Mesenchymal stem cell (in vitro differentiated cells and primary cell): ENCODE measurements around the gene TBC1D32.
"Not testable (repeated sequence)": the region's sequence is repeated elsewhere in the genome, so short reads cannot be mapped to it uniquely, and the experiment has no call there.

Source experiments
- DNase-seq: peaks from one replicate; pipeline ENCODE4 v3.0.0-alpha.2; 2013
- H2AFZ ChIP-seq: one replicate; pipeline ENCODE4 v1.6.1; 2013; ENCODE audit warnings: low read depth, mild to moderate bottlenecking, control low read depth, inconsistent platforms, low read length, moderate library complexity
- H2AK5ac ChIP-seq: 2 replicates; pipeline ENCODE4 v1.6.1; 2013; ENCODE audit warnings: low read length, moderate library complexity, mild to moderate bottlenecking, inconsistent platforms; ENCODE audit not compliant: severe bottlenecking
- H2BK120ac ChIP-seq: one replicate; pipeline ENCODE4 v1.6.1; 2013; ENCODE audit warnings: low read depth, mild to moderate bottlenecking, inconsistent platforms, low read length, moderate library complexity
- H2BK12ac ChIP-seq, 2 experiments: one replicate each; pipeline ENCODE4 v1.6.1; 2013; ENCODE audit warnings: inconsistent platforms in 2 of 2, low read length in 2 of 2, mild to moderate bottlenecking in 2 of 2, moderate library complexity in 2 of 2, control low read depth in 1 of 2
- H2BK15ac ChIP-seq: one replicate; pipeline ENCODE4 v1.6.1; 2013; ENCODE audit warnings: mild to moderate bottlenecking, low read depth, inconsistent platforms; ENCODE audit not compliant: poor library complexity, severe bottlenecking
- H2BK5ac ChIP-seq: 2 replicates; pipeline ENCODE4 v1.6.1; 2013; ENCODE audit warnings: low read depth, mild to moderate bottlenecking, low read length, control low read depth, inconsistent platforms; ENCODE audit not compliant: poor library complexity, severe bottlenecking
- H3K14ac ChIP-seq, 2 experiments: one replicate each; pipeline ENCODE4 v1.6.1; 2013; ENCODE audit warnings: inconsistent platforms in 2 of 2, low read length in 2 of 2, control low read depth in 1 of 2, mild to moderate bottlenecking in 1 of 2, moderate library complexity in 1 of 2
- H3K18ac ChIP-seq, 2 experiments: one replicate each; pipeline ENCODE4 v1.6.1; 2013; ENCODE audit warnings: inconsistent platforms in 2 of 2, low read length in 2 of 2, control low read depth in 1 of 2, low read depth in 1 of 2, mild to moderate bottlenecking in 1 of 2
- H3K23ac ChIP-seq, 2 experiments: one replicate each; pipeline ENCODE4 v1.6.1; 2013; ENCODE audit warnings: inconsistent platforms in 2 of 2, low read length in 2 of 2, mild to moderate bottlenecking in 2 of 2, moderate library complexity in 2 of 2, control low read depth in 1 of 2
- H3K27ac ChIP-seq: 2 replicates; pipeline ENCODE4 v1.5.1; 2013; ENCODE audit warnings: mild to moderate bottlenecking, moderate library complexity, low read length, control low read depth, inconsistent platforms; ENCODE audit not compliant: poor library complexity, severe bottlenecking
- H3K27me3 ChIP-seq, 2 experiments: 2 replicates each; pipeline versions ENCODE4 v1.6.1 to v1.7.0; 2013; ENCODE audit warnings: low read length in 2 of 2, mild to moderate bottlenecking in 2 of 2, moderate library complexity in 2 of 2, control low read depth in 1 of 2, inconsistent platforms in 1 of 2; ENCODE audit not compliant: control insufficient read depth in 1 of 2, insufficient read depth in 1 of 2
- H3K36me3 ChIP-seq, 2 experiments: 2 replicates each; pipeline versions ENCODE4 v1.6.1 to v1.7.0; 2013; ENCODE audit warnings: low read length in 2 of 2, control low read depth in 1 of 2, inconsistent platforms in 1 of 2, low read depth in 1 of 2, mild to moderate bottlenecking in 1 of 2; ENCODE audit not compliant: insufficient read depth in 2 of 2, control insufficient read depth in 1 of 2
- H3K4ac ChIP-seq, 2 experiments: one replicate each; pipeline ENCODE4 v1.6.1; 2013; ENCODE audit warnings: inconsistent platforms in 2 of 2, low read length in 2 of 2, mild to moderate bottlenecking in 2 of 2, moderate library complexity in 2 of 2, control low read depth in 1 of 2, low read depth in 1 of 2
- H3K4me1 ChIP-seq: 2 replicates; pipeline ENCODE4 v1.6.1; 2013; ENCODE audit warnings: low read depth, low read length, control low read depth; ENCODE audit not compliant: control insufficient read depth, insufficient read depth
- H3K4me2 ChIP-seq: 2 replicates; pipeline ENCODE4 v1.6.1; 2013; ENCODE audit warnings: low read length, mild to moderate bottlenecking, inconsistent platforms; ENCODE audit not compliant: poor library complexity, severe bottlenecking
- H3K4me3 ChIP-seq, 2 experiments: 2 replicates each; pipeline versions ENCODE4 v1.5.1 to v1.7.0; 2013; ENCODE audit warnings: low read length in 2 of 2, mild to moderate bottlenecking in 2 of 2, control low read depth in 1 of 2, low read depth in 1 of 2; ENCODE audit not compliant: insufficient read depth in 1 of 2
- H3K79me1 ChIP-seq: replicated peaks from 2 replicates; pipeline ENCODE4 v1.6.1; 2013; ENCODE audit warnings: mild to moderate bottlenecking, control low read depth, low read length, inconsistent platforms; ENCODE audit not compliant: poor library complexity, severe bottlenecking
- H3K9ac ChIP-seq: 2 replicates; pipeline ENCODE4 v1.7.0; 2013; ENCODE audit warnings: mild to moderate bottlenecking, low read length, moderate library complexity
- H3K9me3 ChIP-seq: 2 replicates; pipeline ENCODE4 v1.7.0; 2013; ENCODE audit warnings: mild to moderate bottlenecking, low read length; ENCODE audit not compliant: control insufficient read depth
- H4K8ac ChIP-seq: one replicate; pipeline ENCODE4 v1.6.1; 2013; ENCODE audit warnings: inconsistent platforms, mild to moderate bottlenecking, low read length, moderate library complexity
- H4K91ac ChIP-seq: one replicate; pipeline ENCODE4 v1.6.1; 2013; ENCODE audit warnings: mild to moderate bottlenecking, low read length, inconsistent platforms
- WGBS: methylation state at CpG from one replicate; pipeline ENCODE4 v1.1.7; 2013; ENCODE audit warnings: mixed read lengths; 5-methylcytosine and 5-hydroxymethylcytosine counted together

The TBC1D32 gene

GRCh38 chr6:121187200-121187832, 147.0 kb downstream of the TBC1D32 start:
- no peak overlapping the region for H2BK15ac ChIP-seq
- no peak overlapping the region for H2BK120ac ChIP-seq
- H2BK5ac ChIP-seq, result no peak overlapping the region
- H2AK5ac ChIP-seq, result no peak overlapping the region
- H3K27ac ChIP-seq, result no peak overlapping the region
- no peaks in the 10 kb centered on the region for H3K27me3 ChIP-seq
- H3K9me3 ChIP-seq, result no peaks in the 10 kb centered on the region
- H3K4me3 ChIP-seq, result no peak overlapping the region
- no peak overlapping the region for H2BK12ac ChIP-seq
- no peak overlapping the region for H4K8ac ChIP-seq
- H3K18ac ChIP-seq, result no peak overlapping the region
- H3K4ac ChIP-seq, result no peak overlapping the region
- no peaks in the 10 kb centered on the region for H3K79me1 ChIP-seq
- H2AFZ ChIP-seq, result no peak overlapping the region
- no peak overlapping the region for H4K91ac ChIP-seq
- H3K9ac ChIP-seq, result no peak overlapping the region
- no peaks in the 10 kb centered on the region for H3K4me1 ChIP-seq
- no peaks in the 10 kb centered on the region for H3K36me3 ChIP-seq
- no peak overlapping the region for H3K4me2 ChIP-seq
- DNase-seq, result no peak
- no peak overlapping the region for H3K23ac ChIP-seq
- WGBS, result 100% methylated on average over 1 of the region's 1 CpG
- no peak overlapping the region for H3K14ac ChIP-seq

- H3K79me1 ChIP-seq, result no peaks in the 10 kb centered on the region
Measured at GRCh38 chr6:121183742-121184141, 150.5 kb downstream of the TBC1D32 start.

GRCh38 chr6:121175827-121176226, 158.5 kb downstream of the TBC1D32 start:
- Histone ChIP-seq H2AK5ac (no peak overlapping the region), H3K23ac (no peak overlapping the region), H2BK12ac (no peak overlapping the region), H2AFZ (no peak overlapping the region), H2BK120ac (no peak overlapping the region), H3K27me3 (no peaks in the 10 kb centered on the region), H4K8ac (no peak overlapping the region), H3K4ac (no peak overlapping the region), H3K4me2 (no peak overlapping the region), H3K4me1 (no peaks in the 10 kb centered on the region), H3K79me1 (no peaks in the 10 kb centered on the region), H2BK5ac (no peak overlapping the region), H3K27ac (no peak overlapping the region), H4K91ac (no peak overlapping the region), H3K9ac (no peak overlapping the region), H3K14ac (no peak overlapping the region), H3K18ac (no peak overlapping the region), H2BK15ac (no peak overlapping the region), H3K4me3 (no peak overlapping the region), H3K9me3 (no peaks in the 10 kb centered on the region), H3K36me3 (no peaks in the 10 kb centered on the region)
- no peak for DNase-seq
- 98% methylated on average over 1 of the region's 3 CpGs for WGBS

More at GRCh38 chr6:121183742-121184141, 150.5 kb downstream of the TBC1D32 start:
- Histone ChIP-seq H3K18ac (no peak overlapping the region), H2BK5ac (no peak overlapping the region), H3K4me2 (no peak overlapping the region), H2AK5ac (no peak overlapping the region), H3K14ac (no peak overlapping the region), H4K91ac (no peak overlapping the region), H2BK120ac (no peak overlapping the region), H2BK12ac (no peak overlapping the region), H3K4ac (no peak overlapping the region), H3K9me3 (no peaks in the 10 kb centered on the region), H4K8ac (no peak overlapping the region), H2AFZ (no peak overlapping the region), H3K4me1 (no peaks in the 10 kb centered on the region), H3K27me3 (no peaks in the 10 kb centered on the region), H3K27ac (no peak overlapping the region), H3K36me3 (peaks cover 0 to 6% of the 10 kb centered on the region in 2 experiments), H3K23ac (no peak overlapping the region), H2BK15ac (no peak overlapping the region), H3K4me3 (no peak overlapping the region), H3K9ac (no peak overlapping the region)
- 100% methylated on average over 1 of the region's 1 CpG for WGBS
- DNase-seq, result no peak

GRCh38 chr6:121172451-121172850, 161.8 kb downstream of the TBC1D32 start:
- H3K79me1 ChIP-seq, DNase-seq, H2BK15ac ChIP-seq, H3K9me3 ChIP-seq, H3K14ac ChIP-seq, H3K4me1 ChIP-seq, H3K23ac ChIP-seq, H3K36me3 ChIP-seq, H3K27me3 ChIP-seq, H3K27ac ChIP-seq, H2BK5ac ChIP-seq, H2AFZ ChIP-seq, H3K4me2 ChIP-seq, H2BK120ac ChIP-seq, H4K8ac ChIP-seq, H3K9ac ChIP-seq, H4K91ac ChIP-seq, H3K4ac ChIP-seq, H3K4me3 ChIP-seq, H2AK5ac ChIP-seq, H2BK12ac ChIP-seq, H3K18ac ChIP-seq: not testable (repeated sequence)
- WGBS, result 100% methylated on average over 1 of the region's 1 CpG
